Suppressor macrophage (primary cell): ENCODE measurements around the gene CIDEA.

Experiments
- DNase-seq, 4 experiments: peaks; one replicate each; pipeline ENCODE4 v3.0.0-alpha.2; 2020 to 2022

The CIDEA gene

GRCh38 chr18:12301263-12302005 lies 47.3 kb downstream of the CIDEA start:
- DNase-seq: no peak

- DNase-seq: no peak
Measured at GRCh38 chr18:12302391-12303147, 48.4 kb downstream of the CIDEA start.

DNA sequence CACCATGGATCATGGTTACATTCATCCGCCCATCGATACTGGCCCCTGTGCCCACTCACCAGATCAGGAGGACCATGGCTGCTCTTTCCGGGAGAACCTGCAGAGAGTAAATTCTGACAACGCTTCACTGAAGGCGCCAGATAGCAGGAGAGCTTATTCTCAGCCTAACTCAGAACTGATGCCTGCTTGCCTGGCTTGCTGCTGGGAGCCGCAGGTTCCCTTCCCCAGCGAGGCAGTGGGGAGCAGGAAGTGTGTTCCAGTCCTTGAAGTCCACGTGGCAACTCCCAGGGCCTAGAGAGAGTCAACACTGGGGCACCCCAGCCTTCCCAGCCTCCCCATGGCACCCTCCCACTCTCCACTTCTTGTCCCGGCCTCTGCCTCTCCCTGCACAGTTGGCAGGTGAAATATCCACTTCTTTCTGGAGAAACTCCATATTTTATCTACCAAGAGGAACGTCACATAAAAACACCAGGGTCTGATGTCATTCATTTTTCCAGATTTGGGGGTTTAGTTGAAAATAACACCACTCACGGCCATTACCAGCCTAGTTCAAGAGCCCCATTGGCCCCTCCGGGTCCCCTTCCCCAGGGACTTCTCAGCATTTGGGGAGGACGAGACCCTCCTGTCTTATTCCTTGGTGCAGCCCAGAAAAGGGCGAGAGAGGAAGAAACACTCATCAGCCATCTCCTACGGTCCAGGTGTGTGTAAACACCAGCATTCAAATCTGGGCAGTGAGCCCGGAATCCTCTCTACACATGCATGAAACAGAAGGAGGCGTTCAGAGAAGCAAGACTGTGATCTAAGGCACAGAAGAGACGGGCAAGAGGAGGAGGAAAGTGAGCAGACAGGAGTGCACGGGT lies 50.4 kb downstream of the CIDEA start:
- no peak for DNase-seq

DNA sequence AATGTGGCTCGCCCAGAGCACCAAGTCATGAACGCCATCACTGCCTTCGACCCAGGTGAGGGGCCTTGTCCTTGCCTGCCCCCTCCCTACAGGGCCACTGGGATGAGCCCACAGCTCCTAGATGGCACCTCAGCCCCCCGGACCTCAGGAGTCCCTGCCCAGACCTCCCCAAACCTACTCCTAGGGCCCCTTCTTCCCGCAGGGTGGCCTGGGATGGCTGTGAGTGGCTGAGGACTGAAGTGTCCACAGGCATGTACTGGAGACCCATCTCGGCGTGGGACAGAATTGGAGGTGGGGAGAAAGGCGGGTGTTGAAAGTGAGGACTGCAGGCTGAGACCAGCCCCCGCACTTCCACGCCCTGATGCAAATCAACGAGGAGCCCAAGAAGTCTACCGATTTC lies 51.0 kb downstream of the CIDEA start:
- no peak for DNase-seq

DNA sequence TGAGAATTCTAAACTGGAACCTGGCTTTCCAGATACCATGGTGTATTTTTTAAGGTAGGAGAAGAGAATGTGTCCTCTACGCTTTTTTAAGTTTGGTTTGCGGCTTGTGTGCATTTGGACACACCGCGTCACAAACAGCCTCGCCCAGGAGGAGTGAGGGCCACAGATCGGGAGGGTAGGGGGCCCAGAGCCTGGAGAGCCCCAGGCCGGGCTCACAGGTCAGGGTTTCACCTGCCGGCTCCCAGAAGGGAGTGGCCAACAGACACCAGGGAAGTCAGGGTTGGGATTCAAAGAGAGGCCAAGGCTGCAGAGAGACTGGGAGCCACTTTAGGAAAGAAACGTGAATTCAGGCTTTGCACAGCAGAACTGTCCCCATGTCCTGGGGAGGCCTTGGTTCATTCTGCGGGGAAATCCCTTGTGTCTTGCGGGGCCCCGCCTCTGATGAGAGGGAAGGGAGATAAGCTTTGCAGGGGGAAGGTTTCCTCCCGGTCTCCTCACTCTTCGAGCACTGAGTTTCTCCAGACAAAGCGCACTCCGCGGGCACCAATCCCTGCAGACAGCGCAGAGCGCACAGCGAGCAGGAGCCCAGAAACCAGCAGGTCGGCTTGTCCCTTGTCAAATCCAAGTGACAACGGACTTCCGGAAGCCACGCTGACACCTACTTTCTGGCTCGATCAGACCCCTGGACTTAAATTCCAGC lies 51.9 kb downstream of the CIDEA start:
- DNase-seq: no peak

DNA sequence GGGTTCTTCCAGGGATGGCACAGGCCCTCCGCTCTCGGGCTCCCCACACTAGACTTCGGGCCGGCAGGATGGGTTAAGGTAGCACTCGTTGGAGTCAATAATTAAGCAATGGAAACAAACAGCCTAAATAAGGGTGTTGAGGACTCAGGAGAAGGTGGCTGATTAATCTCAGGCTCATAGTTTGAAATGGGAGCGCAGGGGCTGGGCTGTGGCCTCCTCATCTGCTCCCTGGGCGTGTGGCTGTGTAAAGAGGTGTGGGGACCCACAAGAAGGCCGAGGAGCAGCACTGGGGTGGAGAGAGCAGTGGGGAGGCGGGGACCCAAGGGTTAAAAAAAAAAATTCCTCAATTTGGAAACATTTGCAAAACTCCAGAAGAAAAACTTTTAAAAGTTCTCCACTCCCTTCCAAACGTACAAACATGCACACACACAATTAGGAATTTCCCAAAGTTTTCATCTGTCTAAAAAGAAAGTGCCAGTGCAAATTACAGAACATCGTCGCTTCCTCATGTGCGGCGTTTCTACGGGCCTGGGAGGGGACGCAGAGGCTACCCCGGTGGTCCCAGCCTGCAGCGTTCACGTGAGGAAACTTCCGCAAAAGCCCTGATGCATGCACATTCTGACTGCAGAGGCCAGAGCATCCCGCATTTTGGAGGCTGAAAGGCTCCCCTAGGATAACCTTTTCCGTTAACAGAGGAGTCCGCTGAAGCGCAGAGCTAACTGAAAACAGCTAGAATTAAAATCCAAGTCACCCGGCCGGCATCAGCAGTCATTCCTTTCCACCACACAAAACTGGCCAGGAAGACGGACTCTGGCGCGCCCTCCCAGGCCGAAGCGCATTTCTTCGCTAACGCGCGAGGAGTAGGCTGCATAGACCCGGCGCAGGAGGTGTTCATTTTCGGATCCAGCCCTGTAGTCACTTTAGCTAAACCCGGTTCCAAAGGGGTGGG lies 52.9 kb downstream of the CIDEA start:
- peak; percentile 49 to 73 (median 64) for DNase-seq

DNA sequence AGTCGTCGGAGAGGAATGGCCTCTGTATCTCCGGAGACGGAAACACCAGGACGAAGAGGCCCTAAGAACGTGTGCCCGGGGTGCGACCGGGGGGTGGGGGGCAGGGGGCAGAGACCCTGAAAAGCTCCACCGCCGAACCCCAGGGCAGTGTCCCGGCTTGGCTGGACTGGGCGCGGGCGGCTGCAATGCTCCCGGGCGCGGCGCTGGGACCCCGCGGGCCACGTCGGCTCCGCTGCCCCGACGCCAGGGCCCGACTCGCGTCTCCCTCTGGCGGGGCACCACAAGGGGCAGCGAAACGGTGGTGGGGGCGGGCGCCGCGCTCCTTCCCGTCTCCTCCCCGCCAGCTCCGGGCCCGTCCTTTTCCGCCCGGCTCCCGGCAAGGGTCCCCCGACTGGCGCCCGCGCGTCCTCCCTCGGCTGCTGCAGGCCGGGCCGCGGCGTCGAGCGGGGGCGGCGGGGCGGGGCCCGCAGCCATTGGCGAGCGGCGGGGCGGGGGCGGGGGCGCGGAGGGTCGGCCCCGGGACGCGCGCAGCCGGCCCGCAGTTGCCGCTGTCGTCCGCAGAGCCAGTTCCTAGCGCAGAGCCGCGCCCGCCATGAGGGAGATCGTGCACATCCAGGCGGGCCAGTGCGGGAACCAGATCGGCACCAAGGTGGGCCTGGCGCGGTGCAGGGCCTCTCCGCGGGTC lies 53.7 kb downstream of the CIDEA start, which contains the start of gene TUBB6:
TUBB6 (plus strand) TSS at position 541 of the 685 bp plus-strand sequence; CDS start at position 593, 52 bp downstream.
- DNase-seq: peak; percentile 87 to 95 (median 92)

DNA sequence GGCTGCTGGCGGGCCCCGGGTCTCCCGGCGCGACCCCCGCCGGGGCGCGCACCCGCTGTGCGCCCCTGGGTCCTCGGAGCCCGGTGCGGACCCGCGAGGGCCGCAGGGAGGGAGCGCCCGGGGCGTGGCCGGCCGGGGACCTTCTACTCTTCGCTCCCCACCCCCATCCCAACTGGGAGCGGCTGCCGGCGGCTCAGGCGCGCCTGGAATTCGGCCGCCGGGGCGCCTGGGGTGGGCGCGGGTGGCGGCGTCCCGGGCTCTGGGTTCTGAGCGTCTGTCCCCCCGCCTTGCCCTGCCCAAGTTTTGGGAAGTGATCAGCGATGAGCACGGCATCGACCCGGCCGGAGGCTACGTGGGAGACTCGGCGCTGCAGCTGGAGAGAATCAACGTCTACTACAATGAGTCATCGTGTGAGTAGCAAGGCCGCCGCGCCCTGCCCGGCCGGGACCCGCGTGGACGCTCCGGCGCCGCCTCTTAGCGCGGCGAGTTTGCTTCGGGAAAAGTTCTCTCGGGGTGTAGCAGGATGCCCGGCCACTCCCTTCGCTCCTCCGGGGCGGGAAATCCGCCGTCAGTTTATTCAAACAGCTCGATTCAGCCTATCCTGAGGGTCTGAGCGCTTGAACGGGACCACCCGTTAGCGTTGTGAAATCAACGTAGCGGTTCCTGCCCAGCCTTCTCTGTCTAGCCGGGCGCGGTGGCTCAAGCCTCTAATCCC lies 54.4 kb downstream of the CIDEA start:
- DNase-seq: peak; percentile 92 to 95 (median 94)

DNA sequence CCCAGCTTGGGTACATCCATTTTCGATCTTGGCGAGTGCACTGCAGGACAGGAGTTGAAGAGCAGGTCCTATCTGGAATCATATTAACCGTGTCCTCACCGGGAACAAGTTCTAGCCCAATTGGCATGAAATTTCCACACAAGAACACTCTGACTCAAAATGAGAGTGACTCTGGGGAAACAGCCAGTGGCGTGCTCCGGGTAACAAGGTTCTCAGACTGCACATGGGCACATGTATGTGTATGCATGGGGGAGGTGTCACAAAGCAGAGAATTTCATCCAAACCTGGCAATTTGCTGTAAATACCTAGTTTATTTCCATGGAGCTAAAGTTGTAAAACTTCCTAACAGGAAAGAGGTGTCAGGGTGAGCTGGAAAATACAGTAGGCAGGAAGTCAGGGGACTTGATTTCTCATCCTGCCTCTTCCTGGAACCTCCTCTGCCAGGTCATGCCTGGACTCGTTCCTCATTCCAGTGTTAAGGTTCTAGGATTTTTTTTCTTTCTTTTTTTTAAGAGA lies 55.6 kb downstream of the CIDEA start:
- DNase-seq: peak; percentile 10 to 47 (median 34)

- DNase-seq: peak in 1 of 4 experiments; percentile 32
Measured at GRCh38 chr18:12310762-12311161, 56.6 kb downstream of the CIDEA start.

DNA sequence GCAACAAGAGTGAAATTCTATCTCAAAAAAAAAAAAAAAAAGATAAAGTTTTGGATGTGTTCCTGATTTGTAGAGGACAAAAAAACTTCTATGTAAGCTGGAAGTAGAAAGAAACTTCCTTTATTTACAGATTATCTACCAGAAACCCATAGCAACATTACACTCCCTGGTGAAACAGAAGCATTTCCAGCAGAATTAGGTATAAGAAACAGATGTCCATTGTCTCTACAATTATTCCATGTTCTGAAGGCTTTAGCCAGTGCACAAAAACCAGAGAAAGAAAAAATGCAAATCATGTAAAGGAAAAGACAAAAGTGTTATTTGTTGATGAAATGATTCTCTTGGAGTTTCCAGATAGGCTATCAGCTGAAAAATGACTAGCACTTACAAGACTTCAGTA lies 58.8 kb downstream of the CIDEA start:
- DNase-seq: no peak

DNA sequence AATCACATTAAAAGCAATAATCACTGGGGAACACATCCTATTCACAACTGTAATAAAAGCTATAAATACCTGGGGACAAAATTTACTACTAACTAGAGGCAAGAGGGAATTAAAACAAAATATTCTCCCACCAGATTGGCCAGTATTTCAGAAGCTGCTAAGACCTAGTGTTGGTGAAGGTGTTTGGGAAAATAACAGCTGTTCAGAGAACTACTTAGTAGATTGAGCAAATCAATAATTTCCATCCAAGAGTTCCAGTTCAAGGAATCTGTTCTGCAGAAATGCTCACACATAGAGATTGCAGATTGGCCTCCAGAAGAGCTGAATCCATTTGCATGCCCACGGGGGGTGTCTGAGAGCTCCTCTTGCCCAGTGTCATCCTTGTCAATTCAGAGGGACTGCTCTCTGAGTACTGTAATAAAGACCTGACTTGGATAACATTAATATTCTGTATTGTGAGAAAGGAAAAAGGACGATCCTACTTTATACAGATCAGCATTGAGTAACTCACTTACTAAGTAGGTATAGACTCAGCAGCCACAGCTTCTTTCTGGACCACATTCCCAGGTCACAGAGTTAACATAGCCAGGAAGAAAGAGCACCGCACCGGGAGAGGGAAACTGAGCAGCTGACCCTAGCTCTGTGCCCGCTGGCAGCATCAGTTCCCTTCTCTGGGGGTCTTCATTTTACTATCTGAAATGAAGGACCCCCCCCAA lies 59.5 kb downstream of the CIDEA start:
- DNase-seq: no peak

DNA sequence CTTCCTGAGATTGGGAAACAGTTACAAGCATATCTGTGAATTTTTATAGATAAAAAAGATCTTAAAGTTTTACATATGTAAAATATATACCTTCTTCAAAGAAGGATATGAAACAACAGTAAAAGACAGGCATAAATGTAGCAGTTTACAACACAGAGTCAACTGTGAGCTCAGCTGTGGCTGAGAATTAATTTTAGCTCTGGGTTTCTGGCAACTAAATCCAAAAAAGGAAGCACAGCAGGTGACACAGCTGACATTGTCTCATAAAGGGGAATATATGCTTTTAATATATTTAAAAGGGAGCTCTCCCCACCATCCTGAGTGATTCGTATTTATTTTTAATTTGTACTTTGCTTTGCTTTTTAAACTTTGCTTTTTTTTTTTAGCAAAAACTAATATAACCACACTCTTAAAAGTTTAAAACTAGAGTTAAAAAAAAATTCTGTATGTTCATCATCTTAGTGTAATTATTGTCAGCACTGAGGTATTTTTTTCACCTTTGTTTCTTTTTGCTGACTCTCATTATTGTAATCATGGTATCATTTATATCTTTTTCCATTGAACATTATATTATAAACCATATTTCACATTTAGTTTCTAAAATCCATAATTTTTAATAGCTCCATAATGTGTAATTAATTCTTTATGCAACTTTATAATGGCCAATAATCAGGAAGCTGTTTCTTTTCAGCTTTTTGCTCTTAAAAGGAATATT lies 60.6 kb downstream of the CIDEA start:
- peak; percentile 18 to 65 (median 56) for DNase-seq

- DNase-seq: no peak
Measured at GRCh38 chr18:12315490-12315889, 61.3 kb downstream of the CIDEA start.

DNA sequence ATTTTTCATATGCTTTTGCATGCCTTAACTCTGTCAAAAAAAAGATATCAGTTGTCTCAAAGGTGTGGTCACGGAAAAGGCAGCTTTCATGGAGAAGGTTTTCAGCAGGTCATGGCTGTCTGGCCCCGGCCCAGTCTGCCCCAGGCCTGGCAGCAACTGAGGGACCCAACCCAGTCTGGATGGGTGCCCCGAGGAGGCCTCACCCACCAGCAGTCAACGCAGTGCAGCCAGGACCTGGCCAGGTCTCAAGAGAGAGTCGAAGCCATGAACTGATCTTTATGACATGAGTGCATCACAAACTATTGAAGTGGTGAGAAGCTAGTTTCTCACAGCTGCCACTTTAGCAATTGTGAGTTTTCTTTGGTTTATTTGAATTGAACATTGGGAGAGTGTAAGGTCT lies 61.8 kb downstream of the CIDEA start:
- DNase-seq: no peak

DNA sequence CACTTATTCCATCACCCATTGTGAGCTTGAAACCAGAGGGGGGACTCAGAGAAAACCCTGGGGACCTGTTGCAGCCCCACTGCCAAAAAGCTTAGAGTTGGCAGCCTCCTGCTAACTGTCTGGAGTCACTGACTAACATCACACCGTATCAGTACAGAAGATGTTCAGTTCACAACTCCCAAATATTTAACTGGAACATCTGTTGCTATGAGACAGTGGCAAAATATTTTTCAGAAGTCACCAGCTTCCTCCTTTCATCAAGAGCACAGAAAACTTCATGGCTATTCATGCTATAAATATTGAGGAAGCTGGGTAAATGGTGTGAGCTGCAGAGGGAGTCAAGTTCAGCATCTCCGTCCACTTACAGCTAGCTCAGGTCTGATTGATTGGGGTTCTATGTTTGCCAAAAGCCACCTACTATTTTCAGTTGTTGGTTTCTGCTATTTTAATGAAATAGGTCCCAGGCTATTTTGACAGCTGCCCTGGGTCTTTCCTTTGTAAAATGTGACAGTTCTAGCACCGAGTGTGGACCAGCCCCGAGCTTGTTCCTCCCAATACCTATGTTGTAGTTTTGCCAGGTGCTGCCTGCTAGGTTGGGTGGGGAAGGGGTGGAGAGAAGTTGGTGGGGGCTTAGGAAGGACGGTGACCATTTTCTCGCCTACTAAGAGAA lies 63.6 kb downstream of the CIDEA start:
- peak; percentile 48 to 83 (median 67) for DNase-seq

DNA sequence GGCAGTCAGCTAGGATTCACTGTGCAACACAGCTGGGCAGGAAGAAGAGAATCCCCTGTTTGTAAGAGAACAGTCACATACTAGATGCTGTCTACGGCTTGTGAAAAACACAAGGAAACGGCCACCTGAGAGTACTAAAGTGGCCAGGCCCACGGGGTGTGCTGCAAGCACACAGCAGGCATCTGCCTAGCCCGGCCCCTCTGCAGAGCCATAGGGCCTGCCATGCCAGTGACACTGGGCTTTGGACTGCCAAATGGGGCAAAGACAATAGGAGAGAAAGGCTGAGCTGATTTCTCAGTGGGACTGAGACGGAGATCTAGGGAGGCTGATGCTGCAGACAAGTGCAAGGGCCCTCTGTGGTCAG lies 64.2 kb downstream of the CIDEA start:
- DNase-seq: no peak

DNA sequence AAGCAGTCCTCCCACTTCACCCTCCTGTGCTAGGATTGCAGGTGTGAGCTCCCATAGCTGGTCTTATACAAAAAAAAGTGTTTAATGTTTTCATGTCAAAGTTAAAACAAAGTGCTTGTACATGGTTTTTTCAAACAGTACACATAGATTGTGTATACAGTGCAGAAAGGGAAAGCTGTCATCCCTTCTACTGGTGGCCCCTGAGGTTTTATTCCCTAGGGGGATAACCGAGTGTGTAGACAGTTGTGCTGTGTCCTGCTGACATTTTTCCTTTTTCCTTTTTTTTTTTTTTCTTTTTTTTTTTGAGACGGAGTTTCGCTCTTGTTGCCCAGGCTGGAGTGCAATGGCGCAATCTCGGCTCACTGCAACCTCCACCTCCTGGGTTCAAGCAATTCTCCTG lies 64.7 kb downstream of the CIDEA start:
- no peak for DNase-seq
